Osteoblast (primary cell): ENCODE measurements around the gene HDAC5. TPM values are rescaled to one million over a fixed set of nuclear protein-coding genes. Genes with fewer than 3 reads are reported as not detected.
A peak's percentile ranks its signal among the peaks of the same experiment; 100 is the strongest.

Experiments used
- DNase-seq: peaks from one replicate; pipeline ENCODE4 v3.0.0; 2011; ENCODE audit warnings: low spot score, mixed read lengths; ENCODE audit not compliant: insufficient read length; ENCODE audit errors: missing footprints
- H2AFZ ChIP-seq: 2 replicates; pipeline ENCODE4 v1.6.0; 2011; ENCODE audit warnings: mild to moderate bottlenecking, low read length
- H3K27ac ChIP-seq: 2 replicates; pipeline ENCODE4 v1.5.1; 2011; ENCODE audit warnings: mild to moderate bottlenecking, low read depth, low read length, moderate library complexity
- H3K27me3 ChIP-seq: 2 replicates; pipeline ENCODE4 v1.6.0; 2012; ENCODE audit warnings: mild to moderate bottlenecking, control low read depth, inconsistent platforms, low read length, moderate library complexity; ENCODE audit not compliant: insufficient read depth
- H3K36me3 ChIP-seq: 2 replicates; pipeline ENCODE4 v1.5.1; 2011; ENCODE audit warnings: mild to moderate bottlenecking, low read length, control low read depth, moderate library complexity; ENCODE audit not compliant: insufficient read depth
- H3K4me1 ChIP-seq: 2 replicates; pipeline ENCODE4 v1.5.1; 2011; ENCODE audit warnings: mild to moderate bottlenecking, low read length, control low read depth, moderate library complexity; ENCODE audit not compliant: insufficient read depth
- H3K4me2 ChIP-seq: 2 replicates; pipeline ENCODE4 v1.6.0; 2011; ENCODE audit warnings: mild to moderate bottlenecking, low read length; ENCODE audit not compliant: insufficient read depth
- H3K4me3 ChIP-seq: fragments of 200-600 bp; sonication (generic); 3 replicates; pipeline ENCODE4 v1.5.1; 2012; ENCODE audit warnings: mild to moderate bottlenecking, low read length, inconsistent platforms; ENCODE audit not compliant: insufficient read depth
- H3K79me2 ChIP-seq: 2 replicates; pipeline ENCODE4 v1.6.0; 2012; ENCODE audit warnings: mild to moderate bottlenecking, low read length, control low read depth, inconsistent platforms; ENCODE audit not compliant: insufficient read depth
- H3K9me3 ChIP-seq: 2 replicates; pipeline ENCODE4 v1.5.1; 2011; ENCODE audit warnings: low read depth, low read length, control low read depth
- H4K20me1 ChIP-seq: 2 replicates; pipeline ENCODE4 v1.6.0; 2012; ENCODE audit warnings: mild to moderate bottlenecking, low read length, control low read depth; ENCODE audit not compliant: insufficient read depth
- CTCF ChIP-seq: IDR thresholded peaks from 2 replicates; pipeline ENCODE4 v1.5.1; 2011; ENCODE audit warnings: mild to moderate bottlenecking, low read depth, low read length, moderate library complexity; ENCODE audit errors: extremely low read depth
- total RNA-seq: library from RNA; depleted of rRNA; stranded (reverse); fragments of >200 nt; gene quantifications from 2 replicates; pipeline ENCODE4 v1.2.3, GENCODE V29; 2012

HDAC5 gene
- total RNA-seq, 1 donor = 85.4 TPM

GRCh38 chr17:44111777-44112176 lies 11.7 kb downstream of the HDAC5 start:
- Histone ChIP-seq H3K27me3 (no peaks in the 10 kb centered on the region), H4K20me1 (peaks cover 31% of the 10 kb centered on the region), H3K27ac (no peak overlapping the region), H3K79me2 (peaks cover 41% of the 10 kb centered on the region), H3K9me3 (no peaks in the 10 kb centered on the region), H3K4me2 (no peak overlapping the region), H3K4me3 (no peak overlapping the region), H2AFZ (no peak overlapping the region), H3K4me1 (peaks cover 39% of the 10 kb centered on the region), H3K36me3 (no peaks in the 10 kb centered on the region)
- DNase-seq = no peak
- no peak for TF ChIP-seq CTCF

GRCh38 chr17:44110823-44111633 lies 12.4 kb downstream of the HDAC5 start:
- Histone ChIP-seq H4K20me1 (peaks cover 28% of the 10 kb centered on the region), H3K4me3 (peak overlapping the region; percentile 71), H3K79me2 (peaks cover 47% of the 10 kb centered on the region), H3K27me3 (no peaks in the 10 kb centered on the region), H3K4me1 (peaks cover 39% of the 10 kb centered on the region), H3K36me3 (no peaks in the 10 kb centered on the region), H3K27ac (peak overlapping the region; percentile 95), H2AFZ (peak overlapping the region; percentile 45), H3K4me2 (peak overlapping the region; percentile 87), H3K9me3 (no peaks in the 10 kb centered on the region)
- peak; percentile 98 for DNase-seq
- TF ChIP-seq CTCF = no peak

DNA sequence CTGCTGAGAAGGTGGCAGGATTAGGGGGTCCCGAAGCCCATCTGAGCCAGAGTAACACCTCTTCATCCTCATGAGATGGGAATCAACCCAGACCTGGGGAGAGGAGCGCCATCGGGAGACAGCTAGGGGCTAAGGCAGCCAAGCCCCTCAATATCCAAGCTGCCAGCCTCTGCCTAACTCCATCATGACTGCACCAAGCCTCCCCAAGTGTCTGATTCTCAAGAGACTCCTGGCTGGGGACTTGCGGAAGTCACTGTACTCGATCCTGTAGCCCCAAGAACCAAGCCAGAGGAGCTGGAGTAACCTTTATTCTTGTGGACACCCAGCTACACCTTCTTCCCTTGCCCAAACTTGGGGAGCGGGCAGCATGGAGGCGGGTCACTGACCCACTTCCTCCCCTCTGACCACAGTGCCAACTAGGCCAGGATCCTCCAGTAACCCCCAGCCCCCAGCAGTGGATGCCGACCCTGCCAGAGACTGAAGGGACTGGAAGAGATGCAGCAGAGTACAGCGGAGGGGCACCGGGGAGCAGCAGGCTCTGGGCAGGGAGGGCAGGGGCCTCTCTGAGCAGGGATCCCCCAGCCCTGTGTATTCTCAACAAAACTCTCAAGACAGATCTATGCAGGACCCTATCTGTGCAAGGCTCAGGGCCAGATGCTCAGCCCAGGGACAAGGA lies 13.3 kb downstream of the HDAC5 start:
- Histone ChIP-seq H3K27ac (peak overlapping the region; percentile 95), H3K4me3 (peak overlapping the region; percentile 71), H4K20me1 (peaks cover 33% of the 10 kb centered on the region), H3K79me2 (peaks cover 55% of the 10 kb centered on the region), H3K4me1 (peaks cover 39% of the 10 kb centered on the region), H2AFZ (no peak overlapping the region), H3K9me3 (no peaks in the 10 kb centered on the region), H3K36me3 (no peaks in the 10 kb centered on the region), H3K27me3 (no peaks in the 10 kb centered on the region), H3K4me2 (peak overlapping the region; percentile 87)
- DNase-seq = peak; percentile 77
- no peak for TF ChIP-seq CTCF

DNA sequence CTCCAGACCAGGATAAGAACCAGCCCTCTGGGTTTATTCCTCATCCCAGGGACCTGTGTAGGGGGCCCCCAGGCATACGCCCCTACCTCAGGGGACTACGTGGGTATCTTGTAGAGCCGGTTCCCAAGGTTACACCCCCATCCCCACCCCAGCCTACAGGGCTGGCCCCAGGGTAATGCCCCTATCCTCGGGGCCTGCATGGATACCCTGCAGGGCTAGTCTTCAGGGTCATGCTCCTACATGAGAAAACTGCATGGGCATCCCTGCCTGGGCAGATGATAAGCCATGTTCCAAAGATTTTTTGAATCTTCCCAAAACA lies 14.2 kb downstream of the HDAC5 start:
- H3K27me3 ChIP-seq = no peaks in the 10 kb centered on the region
- H2AFZ ChIP-seq = no peak overlapping the region
- H3K79me2 ChIP-seq = peaks cover 63% of the 10 kb centered on the region
- peak overlapping the region; percentile 87 for H3K4me2 ChIP-seq
- peaks cover 39% of the 10 kb centered on the region for H3K4me1 ChIP-seq
- H3K9me3 ChIP-seq = no peaks in the 10 kb centered on the region
- peak overlapping the region; percentile 71 for H3K4me3 ChIP-seq
- TF ChIP-seq CTCF = no peak
- H3K36me3 ChIP-seq = no peaks in the 10 kb centered on the region
- peaks cover 31% of the 10 kb centered on the region for H4K20me1 ChIP-seq
- H3K27ac ChIP-seq = peak overlapping the region; percentile 95
- DNase-seq = peak; percentile 73
